DMS 273 treated with DMSO at 0.1 percent for 48 hours (cell line): ENCODE results near the gene ZBTB46.

Experiments used
- DNase-seq: peaks from one replicate; lab custom pipeline; 2025; lab: John Stamatoyannopoulos, UW

The ZBTB46 gene

DNA sequence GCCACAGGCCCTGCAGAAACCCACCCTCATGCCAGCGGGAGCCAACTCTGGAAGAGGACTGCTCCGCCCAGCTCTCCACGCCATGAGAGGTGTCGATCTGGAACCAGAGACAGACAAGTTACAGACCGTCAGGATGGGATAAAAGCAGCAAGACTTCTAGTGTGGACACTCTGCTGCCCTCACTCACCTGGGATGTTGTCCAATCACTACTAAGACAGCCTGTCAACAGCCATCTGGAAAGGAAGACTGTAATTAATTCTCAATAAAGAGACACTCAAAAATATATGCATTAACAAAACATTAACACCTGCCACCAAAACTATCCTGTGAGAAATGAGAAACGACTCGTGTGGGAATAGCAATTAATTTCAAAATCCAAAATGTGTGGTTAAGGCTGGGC is 63.2 kb downstream of the ZBTB46 start:
- DNase-seq, result no peak

GRCh38 chr20:63767456-63767855 is 63.6 kb downstream of the ZBTB46 start:
- no peak for DNase-seq

- DNase-seq, result peak; percentile 69
Measured at GRCh38 chr20:63766695-63767426, 64.2 kb downstream of the ZBTB46 start.

- DNase-seq, result no peak
Measured at GRCh38 chr20:63765902-63766301, 65.2 kb downstream of the ZBTB46 start.

DNA sequence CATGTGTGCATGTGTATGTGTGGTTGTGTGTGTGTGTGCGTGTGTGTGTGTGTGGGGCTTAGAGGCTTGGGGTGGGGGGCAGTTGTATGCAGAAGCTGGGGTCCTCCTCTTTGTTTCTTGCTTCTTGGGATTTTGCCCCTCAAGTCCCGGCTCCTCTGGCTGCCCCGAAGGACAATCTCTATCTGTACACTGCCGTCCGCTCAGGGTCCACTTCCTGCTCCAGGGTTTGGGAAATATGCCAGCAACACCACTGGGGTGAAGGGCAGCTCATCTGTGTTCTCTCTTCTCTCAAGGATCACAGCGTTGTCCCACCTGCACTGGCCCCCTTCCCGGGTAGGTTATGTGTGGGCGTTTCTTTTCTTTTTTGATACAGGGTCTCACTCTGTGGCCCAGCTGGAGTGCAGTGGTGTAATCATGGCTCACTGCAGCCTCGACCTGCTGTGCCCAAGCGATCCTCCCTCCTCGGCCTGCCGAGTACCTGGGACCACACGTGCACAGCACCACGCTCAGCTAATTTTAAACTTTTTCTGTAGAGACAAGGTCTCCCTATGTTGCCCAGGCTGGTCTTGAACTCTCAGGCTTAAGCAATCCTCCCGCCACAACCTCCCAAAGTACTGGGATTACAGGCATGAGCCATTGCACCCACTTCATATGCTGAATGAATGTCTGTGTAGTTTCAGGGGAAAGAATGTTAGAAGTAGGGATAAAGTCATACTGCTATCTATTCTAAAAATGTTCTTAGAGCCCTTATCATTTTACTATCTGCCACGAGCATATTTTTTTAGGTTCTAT is 65.8 kb downstream of the ZBTB46 start:
- no peak for DNase-seq

DNA sequence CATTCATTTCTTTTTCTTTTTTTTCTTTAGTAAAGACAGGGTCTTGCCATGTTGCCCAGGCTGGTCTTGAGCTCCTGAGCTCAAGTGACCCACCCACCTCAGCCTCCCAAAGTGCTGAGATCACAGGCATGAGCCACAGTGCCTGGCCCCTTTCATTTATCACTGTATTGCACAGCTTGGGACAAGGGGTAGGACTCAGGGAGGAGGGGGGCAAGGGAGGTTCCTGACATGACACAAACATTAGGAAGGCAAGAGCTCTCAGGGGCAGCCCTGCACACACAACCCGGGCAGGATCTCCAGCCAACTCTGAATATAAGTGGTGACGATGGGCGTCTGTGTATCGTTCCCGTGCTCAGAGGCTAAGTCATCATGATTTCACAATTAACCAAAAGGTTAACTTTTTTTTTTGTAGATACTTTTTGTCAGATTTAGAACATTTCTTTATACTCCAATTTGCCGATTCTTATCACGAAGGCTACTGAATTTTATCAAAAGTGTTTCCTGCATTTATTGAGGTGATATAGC is 71.6 kb downstream of the ZBTB46 start:
- DNase-seq, result no peak

DNA sequence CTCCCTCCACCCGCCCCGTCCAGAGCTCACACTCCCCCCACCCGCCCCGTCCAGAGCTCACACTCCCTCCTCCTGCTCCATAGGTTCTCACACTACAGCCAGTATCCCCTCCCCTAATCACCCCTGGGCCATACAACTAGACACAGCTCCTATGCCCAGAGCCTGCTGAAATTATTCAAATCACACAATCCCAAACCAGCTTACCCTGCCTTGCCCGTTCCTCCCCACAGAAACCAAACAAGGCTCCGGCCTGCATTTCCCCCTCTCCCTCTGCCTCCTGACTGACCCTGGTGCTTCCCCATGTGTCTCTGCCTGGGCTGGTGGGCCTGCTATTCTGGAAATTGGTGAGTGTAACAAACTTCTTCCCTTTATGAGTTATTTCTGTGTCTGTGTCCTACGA is 72.9 kb downstream of the ZBTB46 start:
- no peak for DNase-seq

GRCh38 chr20:63756648-63756991 is 74.4 kb downstream of the ZBTB46 start:
- no peak for DNase-seq

DNA sequence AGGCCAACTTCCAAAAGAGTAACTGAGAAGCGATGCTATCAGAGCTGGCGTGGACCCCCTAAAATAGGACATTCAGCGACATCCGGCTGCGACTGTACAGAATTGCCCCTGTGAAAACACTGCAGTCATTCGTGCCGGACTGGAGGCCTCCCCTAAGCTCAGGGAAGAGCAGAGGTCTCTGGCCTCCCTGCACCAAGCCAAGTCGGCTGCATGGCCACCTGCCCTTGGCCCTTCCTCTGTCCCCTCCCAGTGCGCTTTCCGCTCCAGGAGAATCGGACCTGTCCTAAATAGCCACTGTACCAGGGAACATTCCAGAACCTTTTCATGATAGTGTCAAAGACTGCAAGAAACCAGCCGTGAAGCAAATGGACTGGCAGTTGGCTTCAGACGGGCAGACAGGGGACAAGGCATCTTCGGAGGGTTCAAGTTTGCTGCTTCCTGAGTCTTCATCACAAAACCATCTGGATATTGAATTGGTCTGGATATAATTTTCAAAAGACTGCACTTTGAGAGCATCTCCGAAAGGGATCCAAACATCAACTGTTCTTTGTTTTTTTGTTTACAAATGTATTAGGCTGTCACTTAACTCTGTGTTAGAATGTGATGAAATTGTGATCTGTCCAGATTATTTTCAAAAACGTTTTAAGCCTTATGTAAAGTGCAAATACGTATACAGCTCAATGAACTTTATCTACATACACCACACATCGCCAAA is 75.0 kb downstream of the ZBTB46 start:
- no peak for DNase-seq

DNA sequence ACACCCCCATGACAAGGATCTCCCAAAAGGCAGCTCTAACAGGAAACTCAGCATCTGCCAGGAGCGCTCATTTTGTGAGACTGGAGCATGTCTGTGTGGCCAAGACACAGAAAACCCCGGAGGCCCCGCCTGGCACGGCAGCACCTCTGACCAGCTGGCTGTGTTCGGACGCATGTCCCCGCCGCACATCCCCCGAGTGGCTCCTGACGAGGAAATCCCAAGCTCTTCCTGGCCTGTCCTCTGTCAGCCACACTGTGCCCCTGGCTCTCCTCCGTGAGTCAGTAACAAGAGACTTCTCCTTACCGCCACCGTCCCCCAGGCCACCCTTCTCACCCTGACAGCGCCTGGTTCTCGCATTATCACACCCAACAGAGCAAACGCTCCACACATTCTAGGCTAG is 77.1 kb downstream of the ZBTB46 start:
- DNase-seq, result no peak

DNA sequence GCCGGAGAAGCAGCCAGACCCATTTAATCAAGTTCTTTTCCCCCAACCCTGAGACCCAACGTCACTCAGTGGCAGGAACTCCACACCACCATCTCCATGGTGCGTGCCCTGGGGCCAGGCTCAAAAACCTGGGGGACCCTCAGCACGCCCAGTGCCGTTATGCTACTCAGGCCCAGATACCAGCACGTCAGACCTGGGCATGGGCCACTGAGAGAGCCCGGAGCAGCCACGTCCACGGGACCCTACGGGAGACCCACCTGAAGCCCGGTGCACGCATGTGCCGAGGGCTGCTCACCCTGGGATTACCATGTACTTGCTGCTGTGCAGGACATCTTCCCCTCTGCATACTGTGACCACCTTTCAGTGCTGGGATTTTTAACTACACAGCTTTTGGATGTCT is 77.7 kb downstream of the ZBTB46 start:
- DNase-seq, result no peak

DNA sequence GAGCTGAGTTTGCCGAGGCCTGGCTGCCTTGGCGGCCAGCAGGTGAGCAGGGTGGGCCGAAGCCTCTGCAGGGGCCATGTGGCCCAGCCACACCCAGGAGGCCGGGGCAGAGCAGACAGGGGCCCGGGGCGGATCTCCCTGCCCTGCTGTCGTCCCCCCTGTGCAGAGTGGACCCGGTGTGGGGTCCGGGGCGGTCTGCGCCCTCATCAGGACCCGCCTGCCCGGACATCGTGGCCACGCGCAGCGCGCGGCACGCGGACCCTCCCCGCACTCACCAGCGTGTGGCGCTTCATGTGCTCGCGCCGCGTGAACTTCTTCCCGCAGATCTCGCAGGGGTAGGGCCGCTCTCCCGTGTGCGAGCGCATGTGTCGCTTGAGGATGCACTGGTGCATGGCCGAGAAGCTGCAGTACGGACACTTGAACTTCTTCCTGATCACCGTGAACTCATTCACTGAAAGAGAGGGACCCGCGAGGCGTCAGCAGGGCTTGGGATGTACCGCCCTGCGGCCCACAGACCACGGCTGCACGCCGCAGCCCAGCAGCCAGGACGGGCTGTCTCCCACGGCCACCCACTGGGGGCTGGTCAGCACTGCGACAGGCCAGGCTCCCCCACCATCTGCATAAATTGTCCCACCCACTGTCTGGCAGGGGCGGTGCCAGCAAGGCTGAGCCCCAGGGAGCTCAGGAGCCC is 78.5 kb downstream of the ZBTB46 start:
- DNase-seq, result no peak

GRCh38 chr20:63751471-63752271 is 79.4 kb downstream of the ZBTB46 start:
- no peak for DNase-seq

GRCh38 chr20:63750807-63751470 is 80.1 kb downstream of the ZBTB46 start:
- DNase-seq, result no peak

GRCh38 chr20:63749597-63750508 is 81.2 kb downstream of the ZBTB46 start:
- DNase-seq, result no peak

DNA sequence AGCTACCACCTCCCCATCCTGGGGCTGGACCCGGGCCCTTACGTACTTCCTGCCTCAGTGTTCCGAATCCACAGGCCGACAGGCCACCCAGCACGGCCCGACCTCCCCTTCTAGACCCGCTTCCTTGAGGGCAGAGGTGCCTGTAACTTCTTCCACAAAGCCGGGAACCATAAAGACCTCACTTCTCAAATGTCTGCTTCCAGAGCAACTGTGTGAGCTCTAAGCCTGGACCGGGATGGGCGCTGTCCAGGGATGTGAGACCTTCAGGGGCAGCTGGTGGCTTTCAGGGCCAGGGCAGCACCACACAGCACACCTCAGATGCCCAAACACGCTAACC is 82.2 kb downstream of the ZBTB46 start:
- DNase-seq, result no peak

DNA sequence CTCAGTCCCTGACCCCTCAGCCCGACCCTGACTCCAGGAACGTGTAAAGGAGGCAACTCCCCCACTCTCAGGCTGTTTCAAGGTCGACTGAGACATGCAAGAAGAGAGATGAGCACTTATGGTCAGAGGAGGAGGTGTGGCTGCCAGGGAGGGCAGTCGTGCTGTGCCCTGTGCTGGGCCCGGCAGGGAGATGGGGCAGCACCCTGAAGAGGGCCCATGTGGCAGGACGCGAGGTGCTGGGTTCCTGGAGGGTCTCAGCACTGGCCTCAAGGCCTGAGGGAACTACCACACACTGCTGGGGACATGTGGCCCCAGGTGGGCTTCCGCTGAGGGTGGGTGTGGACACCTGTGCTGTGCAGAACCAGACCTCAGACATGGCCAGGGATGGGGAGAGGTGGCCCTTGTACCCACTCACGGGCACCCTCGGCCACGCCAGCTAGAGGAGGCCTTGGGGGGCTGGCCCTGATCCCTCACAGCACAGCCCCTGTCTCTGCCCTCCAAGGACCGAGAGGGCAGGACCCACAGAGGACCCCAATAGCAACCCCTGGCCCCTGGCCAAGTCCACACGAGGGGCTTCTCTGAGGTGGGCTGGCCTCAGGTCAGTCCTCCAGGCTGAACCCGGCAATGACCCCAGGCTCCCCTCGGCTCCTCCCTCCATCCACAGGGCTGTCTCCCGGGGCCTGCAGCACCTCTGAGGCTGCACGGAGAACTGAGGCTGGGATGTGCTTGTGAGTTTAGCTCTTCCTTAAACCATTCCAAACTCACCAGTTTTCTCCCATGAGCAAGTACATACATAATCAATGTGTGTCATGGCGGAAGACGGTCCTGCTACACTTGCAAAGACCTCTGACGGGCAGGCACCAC is 82.8 kb downstream of the ZBTB46 start:
- DNase-seq, result no peak

DNA sequence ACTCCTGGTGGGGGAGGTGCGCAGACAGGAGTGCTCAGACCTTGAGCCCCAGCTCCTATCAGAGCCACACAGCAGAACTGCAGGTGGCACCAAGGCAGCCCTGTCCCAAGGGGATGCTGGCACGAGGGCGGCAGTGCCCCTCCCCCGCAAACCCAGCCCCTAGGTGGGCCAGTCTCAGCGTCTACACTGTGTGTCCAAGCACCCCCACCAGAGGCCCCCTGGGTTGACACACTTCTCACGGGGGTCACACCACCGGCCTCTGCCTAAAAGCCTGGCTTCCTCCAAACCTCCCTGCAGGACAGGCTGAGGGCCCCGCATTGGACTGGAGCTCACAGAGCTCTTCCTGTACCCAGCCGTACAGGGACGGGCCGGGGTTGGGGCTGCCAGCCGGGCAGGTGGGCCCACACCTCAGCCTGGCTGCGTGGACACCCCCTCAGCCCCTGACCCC is 83.4 kb downstream of the ZBTB46 start:
- no peak for DNase-seq
